GM19035 (cell line): ENCODE measurements around the gene GNPTAB.

ENCODE experiments used
- ATAC-seq: cut with Tn5 transposase; IDR thresholded peaks from one replicate; pipeline ENCODE4 v1.9.1; 2021; ENCODE audit not compliant: unreplicated experiment

GNPTAB gene

DNA sequence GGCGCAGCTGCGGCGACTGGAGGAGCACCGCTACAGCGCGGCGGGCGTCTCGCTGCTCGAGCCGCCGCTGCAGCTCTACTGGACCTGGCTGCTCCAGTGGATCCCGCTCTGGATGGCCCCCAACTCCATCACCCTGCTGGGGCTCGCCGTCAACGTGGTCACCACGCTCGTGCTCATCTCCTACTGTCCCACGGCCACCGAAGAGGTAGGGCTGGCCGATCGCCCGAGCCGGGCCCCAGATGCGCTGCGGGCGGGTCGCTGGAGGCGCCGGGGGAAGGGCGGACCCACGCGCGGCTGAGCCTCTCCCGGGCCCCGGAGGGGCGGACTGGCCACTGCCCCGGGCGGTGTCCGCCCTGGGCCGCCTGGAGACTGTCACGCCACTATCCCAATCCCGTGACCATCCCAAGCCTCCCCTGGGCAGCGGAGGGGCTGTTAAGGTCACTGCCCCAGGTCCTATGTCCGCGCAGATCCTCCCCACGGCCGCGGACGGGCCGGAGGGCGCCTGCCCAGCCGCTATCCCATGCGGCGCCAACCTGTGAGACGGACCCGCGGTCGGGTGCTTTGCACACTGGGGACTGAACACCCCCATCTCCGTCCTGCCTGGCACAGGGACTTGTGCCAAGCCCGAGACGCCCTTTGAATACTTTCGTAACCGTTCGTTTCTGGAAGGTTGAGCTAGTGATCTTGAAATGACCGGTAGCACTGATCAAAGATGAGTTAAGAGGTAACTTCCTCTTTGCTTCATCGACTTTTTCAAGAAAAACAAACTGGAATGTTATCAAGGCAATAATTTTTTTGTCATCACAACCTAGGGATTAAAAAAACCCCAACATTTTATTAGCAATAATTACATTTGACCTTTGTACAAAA is 132.6 kb downstream of the GNPTAB start:
- ATAC-seq = peak; percentile 38

DNA sequence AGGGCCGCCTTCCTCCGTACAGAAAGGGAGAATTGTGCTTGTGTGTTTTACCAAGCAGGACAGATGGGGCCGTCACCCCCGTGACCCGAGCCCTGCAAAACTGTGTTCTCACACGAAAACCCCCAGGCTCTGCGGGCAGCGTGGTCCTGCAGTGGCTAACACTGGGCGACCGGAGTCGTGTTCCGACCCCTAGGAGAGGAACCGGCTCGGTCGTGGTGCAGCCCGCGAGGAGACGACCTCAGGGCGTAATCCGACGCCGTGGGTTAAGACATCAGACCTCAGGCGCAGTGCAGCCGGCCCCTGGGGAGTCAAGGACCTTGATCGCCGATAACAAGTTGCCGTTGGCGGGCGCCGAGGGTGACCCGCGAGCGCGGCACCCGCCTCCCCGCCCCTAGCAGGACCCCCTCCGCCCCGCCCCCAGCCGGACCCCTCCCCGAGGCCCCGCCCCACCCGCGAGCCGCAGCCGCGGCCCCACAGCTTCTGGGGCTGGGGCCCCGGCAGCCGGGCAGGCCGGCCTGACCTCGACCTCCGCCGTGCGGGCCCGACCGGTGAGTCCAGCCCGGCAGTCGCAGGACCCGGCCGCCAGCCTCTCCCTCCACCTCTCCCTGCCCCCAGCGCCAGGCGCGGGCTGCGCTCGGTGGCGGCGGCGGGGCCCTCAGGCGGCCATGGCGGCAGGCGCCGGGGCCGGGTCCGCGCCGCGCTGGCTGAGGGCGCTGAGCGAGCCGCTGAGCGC is 133.4 kb downstream of the GNPTAB start, which contains the start of gene CHPT1:
TSS of gene CHPT1 (plus strand) at position 444 of the 733 bp plus-strand sequence. CDS start at position 666, 222 bp downstream.
- ATAC-seq = peak; percentile 64

DNA sequence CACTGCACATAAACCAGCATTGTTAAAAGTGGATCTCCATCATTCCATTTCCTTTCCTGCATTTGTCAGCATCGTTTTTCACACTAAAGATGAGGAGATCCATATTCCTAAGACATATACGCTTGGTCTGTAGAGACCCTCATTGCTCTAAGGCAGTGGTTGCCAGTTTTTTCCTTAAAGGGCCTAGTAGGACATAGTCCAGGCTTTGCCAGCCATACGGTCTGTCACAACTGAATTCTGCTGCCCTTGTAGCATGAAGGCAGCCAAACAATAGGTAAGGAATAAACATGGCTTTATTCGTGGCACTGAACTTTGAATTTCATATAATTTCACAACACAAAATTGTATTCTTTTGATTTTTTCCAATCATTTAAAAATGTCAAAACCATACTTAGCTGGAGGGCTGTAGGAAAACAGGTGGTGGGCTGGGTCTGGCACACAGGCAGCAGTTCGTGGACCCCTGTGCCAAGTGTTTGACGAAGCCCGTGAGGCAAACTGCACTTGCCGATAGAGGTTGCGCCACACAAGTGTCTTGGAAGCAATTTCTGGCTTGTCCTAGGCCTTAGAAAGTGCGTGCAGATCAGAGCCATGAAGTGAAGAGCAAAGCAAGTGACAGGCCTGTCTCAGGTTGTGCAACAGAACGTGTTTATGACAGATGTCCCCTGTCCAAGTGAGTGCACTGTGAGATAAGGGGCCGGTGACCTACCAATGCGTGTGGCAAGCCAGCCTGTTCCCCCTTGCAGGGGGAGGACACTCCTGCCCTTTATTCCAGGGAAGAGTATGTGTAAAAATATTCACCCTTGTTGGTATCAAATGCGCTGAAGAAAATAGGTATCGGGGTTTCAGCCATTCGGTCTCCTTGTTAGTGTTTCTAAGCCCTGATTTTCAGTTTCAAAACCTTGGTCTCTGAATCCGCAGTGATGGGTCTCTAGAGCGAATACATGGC is 134.2 kb downstream of the GNPTAB start:
- no peak for ATAC-seq

DNA sequence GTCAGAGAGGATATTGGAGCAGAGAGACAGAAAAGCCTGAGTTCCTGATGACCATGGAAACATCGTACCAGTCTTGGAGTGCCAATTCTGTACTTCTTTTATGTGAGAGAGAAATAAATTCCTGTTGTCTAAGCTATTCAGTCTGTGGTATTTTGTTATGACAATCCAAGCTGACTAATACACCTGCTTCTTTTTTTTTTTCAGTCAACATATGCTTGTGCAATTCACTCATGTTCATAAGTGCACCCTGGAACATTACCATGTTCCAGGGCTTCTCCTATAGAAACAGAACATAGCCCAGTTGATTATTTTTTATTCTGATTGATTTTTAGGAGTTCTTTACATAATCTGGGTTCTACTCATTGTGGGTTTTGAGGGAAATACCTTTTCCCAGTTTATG is 135.1 kb downstream of the GNPTAB start:
- ATAC-seq = no peak
